MCF 10A (cell line): ENCODE data around the gene TEC. TPM values are rescaled to one million over a fixed set of nuclear protein-coding genes. Genes with fewer than 3 reads are reported as not detected.

Source experiments
- BruUV-seq: library from RNA; stranded (reverse); fragments of 400-500 nt; replicated peaks from 2 replicates; lab custom pipeline; 2021; lab: Mats Ljungman, UMichigan
- CTCF ChIA-PET: fragments of 300-600 bp; sonication (Branson Sonifier 250); formaldehyde crosslinking; extraction: SDS; loops from one replicate; lab custom pipeline; 2021; ENCODE audit warnings: antibody characterized with exemption, inconsistent platforms; lab: Yijun Ruan, JAX
- POLR2A ChIA-PET: fragments of 300-600, 350-650 bp; sonication (Branson Sonifier 250); formaldehyde crosslinking; extraction: SDS; loops from one replicate; lab custom pipeline; 2020; ENCODE audit warnings: antibody characterized with exemption, inconsistent platforms; lab: Yijun Ruan, JAX
- DNase-seq: peaks from one replicate; pipeline ENCODE4 v3.0.0-alpha.2; 2018; ENCODE audit not compliant: unreplicated experiment
- H3K27ac Mint-ChIP-seq: one replicate; pipeline ENCODE4 v1.8.0; 2022; ENCODE audit warnings: mild to moderate bottlenecking, low read depth, mixed read lengths; ENCODE audit not compliant: unreplicated experiment
- H3K27me3 Mint-ChIP-seq: one replicate; pipeline ENCODE4 v1.8.0; 2022; ENCODE audit warnings: mixed read lengths; ENCODE audit not compliant: insufficient read depth, unreplicated experiment
- H3K36me3 Mint-ChIP-seq: one replicate; pipeline ENCODE4 v1.8.0; 2022; ENCODE audit warnings: mild to moderate bottlenecking, moderate library complexity, mixed read lengths; ENCODE audit not compliant: insufficient read depth, unreplicated experiment
- H3K4me1 Mint-ChIP-seq: one replicate; pipeline ENCODE4 v1.8.0; 2022; ENCODE audit warnings: mixed read lengths; ENCODE audit not compliant: insufficient read depth, unreplicated experiment
- H3K4me3 Mint-ChIP-seq: one replicate; pipeline ENCODE4 v1.8.0; 2022; ENCODE audit warnings: mild to moderate bottlenecking, moderate library complexity, mixed read lengths; ENCODE audit not compliant: unreplicated experiment
- H3K9me3 Mint-ChIP-seq: one replicate; pipeline ENCODE4 v1.8.0; 2022; ENCODE audit warnings: mixed read lengths; ENCODE audit not compliant: unreplicated experiment
- intact Hi-C: fragments of 100-400 bp; cut with micrococcal nuclease; formaldehyde crosslinking; loops from 2 replicates; pipeline ENCODE4 v1.14.1; 2022
- total RNA-seq: library from RNA; stranded (reverse); gene quantifications from 2 replicates; pipeline ENCODE4 v1.2.3, GENCODE V29; 2022
- TF ChIP-seq, protein P1 (sequence below): fragments of 200-600 bp; IDR thresholded peaks from one replicate; pipeline ENCODE4 v1.8.0; 2022; ENCODE audit warnings: antibody characterized with exemption, mild to moderate bottlenecking; ENCODE audit not compliant: unreplicated experiment

TEC gene
- total RNA-seq, 1 experiment from 2014 or later, result 1.1 TPM

DNA sequence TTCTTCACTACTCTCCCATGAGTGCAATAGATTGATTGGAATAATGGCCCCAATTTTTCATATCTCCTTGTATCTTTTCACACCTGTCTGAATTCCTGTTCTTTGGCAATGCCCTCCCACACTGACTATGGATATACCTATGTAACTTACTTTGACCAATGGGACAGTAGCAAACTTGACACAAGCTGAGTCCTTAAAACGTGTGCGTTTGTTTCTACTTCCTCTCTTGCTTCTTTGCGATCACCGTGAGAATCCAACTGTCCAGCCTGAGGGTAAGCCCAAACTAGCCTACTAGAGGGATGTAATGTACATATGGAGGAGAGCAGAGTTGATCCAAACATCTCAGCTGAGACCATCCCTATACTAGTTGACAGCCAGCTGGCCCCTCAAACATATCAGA lies 19.3 kb downstream of the TEC start:
- POLR2A ChIA-PET, result no interaction called here
- no peak overlapping the region for H3K4me3 Mint-ChIP-seq
- TF ChIP-seq, protein P1, sequence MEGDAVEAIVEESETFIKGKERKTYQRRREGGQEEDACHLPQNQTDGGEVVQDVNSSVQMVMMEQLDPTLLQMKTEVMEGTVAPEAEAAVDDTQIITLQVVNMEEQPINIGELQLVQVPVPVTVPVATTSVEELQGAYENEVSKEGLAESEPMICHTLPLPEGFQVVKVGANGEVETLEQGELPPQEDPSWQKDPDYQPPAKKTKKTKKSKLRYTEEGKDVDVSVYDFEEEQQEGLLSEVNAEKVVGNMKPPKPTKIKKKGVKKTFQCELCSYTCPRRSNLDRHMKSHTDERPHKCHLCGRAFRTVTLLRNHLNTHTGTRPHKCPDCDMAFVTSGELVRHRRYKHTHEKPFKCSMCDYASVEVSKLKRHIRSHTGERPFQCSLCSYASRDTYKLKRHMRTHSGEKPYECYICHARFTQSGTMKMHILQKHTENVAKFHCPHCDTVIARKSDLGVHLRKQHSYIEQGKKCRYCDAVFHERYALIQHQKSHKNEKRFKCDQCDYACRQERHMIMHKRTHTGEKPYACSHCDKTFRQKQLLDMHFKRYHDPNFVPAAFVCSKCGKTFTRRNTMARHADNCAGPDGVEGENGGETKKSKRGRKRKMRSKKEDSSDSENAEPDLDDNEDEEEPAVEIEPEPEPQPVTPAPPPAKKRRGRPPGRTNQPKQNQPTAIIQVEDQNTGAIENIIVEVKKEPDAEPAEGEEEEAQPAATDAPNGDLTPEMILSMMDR, result no peak

DNA sequence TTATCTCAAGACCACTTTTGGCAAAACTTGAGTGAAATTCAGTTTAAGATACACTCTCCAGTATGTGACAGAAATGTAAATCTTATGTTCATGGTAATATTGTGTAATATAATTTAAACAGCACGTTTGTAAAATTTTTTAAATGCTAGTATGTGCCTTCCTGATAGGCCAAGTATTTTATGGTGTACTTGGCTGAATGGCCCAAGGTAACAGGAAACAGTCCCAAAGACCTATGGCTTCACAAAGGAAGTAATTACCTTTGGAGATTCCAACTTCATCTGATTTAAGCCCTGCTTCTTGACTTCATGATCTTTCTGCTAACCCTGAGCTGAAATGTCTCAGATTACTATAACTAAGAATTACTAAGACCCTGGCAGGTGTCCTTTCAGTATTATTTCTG lies 20.3 kb downstream of the TEC start:
- POLR2A ChIA-PET, result no interaction called here
- H3K27ac Mint-ChIP-seq, result no peak overlapping the region
- H3K27me3 Mint-ChIP-seq, result no peaks in the 10 kb centered on the region

More for the DNA sequence above, 19.3 kb downstream of the TEC start:
- intact Hi-C loops, result no loop called here
- Mint-ChIP-seq H3K9me3 (peaks cover 11% of the 10 kb centered on the region), H3K4me1 (peaks cover 10% of the 10 kb centered on the region), H3K27me3 (no peaks in the 10 kb centered on the region), H3K27ac (no peak overlapping the region), H3K36me3 (no peaks in the 10 kb centered on the region)
- CTCF ChIA-PET, result no interaction called here
- BruUV-seq, result no TSS peak
- DNase-seq, result no peak

DNA sequence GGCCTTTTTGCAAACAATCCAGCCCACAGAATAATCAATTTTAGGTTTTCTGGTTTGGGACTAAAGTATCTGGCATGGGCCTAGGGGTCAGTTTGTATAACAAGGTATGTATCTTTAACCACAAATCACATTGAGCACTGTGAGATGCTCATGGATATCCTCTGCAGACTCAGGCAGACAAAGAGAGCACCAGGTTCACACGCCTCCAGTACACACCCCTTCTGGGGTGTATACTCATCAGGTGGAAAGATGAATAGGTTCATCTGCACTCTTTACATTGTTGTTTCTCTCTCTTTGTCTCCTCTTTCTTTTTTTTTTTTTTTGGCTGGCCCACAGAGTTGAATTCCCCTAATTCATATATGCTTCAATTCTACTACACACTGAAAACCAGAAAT lies 21.1 kb downstream of the TEC start:
- no peak for DNase-seq
- Mint-ChIP-seq H3K4me3 (no peak overlapping the region), H3K36me3 (no peaks in the 10 kb centered on the region), H3K27ac (no peak overlapping the region), H3K9me3 (peaks cover 11% of the 10 kb centered on the region), H3K4me1 (peaks cover 3% of the 10 kb centered on the region), H3K27me3 (no peaks in the 10 kb centered on the region)
- BruUV-seq, result no TSS peak
- TF ChIP-seq, protein P1, result no peak
- CTCF ChIA-PET, result no interaction called here
- intact Hi-C loops, result no loop called here
- POLR2A ChIA-PET, result no interaction called here

More for the DNA sequence above, 20.3 kb downstream of the TEC start:
- no TSS peak for BruUV-seq
- no peak for DNase-seq
- CTCF ChIA-PET, result interaction anchor here (0.6 kb wide), 1 partner anchor 46 kb away, joined by 3 read pairs; no protein-coding TSS in a partner anchor
- no peaks in the 10 kb centered on the region for H3K36me3 Mint-ChIP-seq
- intact Hi-C loops, result no loop called here
- peaks cover 7% of the 10 kb centered on the region for H3K4me1 Mint-ChIP-seq
- H3K9me3 Mint-ChIP-seq, result peaks cover 11% of the 10 kb centered on the region
- no peak overlapping the region for H3K4me3 Mint-ChIP-seq
- TF ChIP-seq, protein P1, result no peak

DNA sequence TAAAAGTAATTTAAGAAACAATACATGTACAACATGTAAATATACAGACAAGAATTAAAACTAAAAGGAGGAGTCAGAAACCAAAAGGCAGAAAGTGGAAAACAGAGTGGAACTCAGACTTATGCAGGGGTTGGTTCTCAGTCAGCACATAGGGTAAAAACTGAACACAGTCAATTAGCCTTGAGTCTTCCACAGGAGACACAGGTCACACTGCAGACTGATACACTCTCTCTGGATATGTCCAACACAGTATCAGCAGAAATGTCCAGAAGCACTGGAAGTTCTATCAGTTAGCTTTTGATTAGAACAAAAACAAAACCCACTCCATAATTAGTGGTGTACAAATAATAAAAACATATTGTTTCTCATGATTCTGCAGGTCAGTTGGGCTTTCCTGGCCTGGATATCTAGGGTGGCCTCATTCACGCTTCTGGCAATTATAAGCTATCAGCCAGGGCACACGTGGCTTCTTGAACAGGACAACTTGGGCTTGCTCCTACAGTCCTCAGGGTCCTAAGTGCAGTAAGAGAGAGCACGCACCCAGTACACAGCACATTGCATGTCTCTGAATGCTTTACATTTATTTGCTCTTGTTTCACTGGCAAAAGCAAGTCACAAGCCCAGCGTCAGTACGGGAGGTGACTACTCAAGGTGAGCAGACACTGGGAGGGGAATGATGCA lies 21.6 kb downstream of the TEC start:
- Mint-ChIP-seq H3K4me3 (no peak overlapping the region), H3K9me3 (peaks cover 11% of the 10 kb centered on the region), H3K27ac (no peak overlapping the region), H3K27me3 (no peaks in the 10 kb centered on the region), H3K4me1 (peaks cover 5% of the 10 kb centered on the region), H3K36me3 (no peaks in the 10 kb centered on the region)
- DNase-seq, result no peak
- TF ChIP-seq, protein P1, result no peak
- ChIA-PET POLR2A (no interaction called here), CTCF (no interaction called here)
- intact Hi-C loops, result no loop called here
- BruUV-seq, result no TSS peak
